Measurements from ENCODE around the gene AP5M1.
A peak's percentile ranks its signal among the peaks of the same experiment; 100 is the strongest.
"Not testable (repeated sequence)": the region's sequence is repeated elsewhere in the genome, so short reads cannot be mapped to it uniquely, and the experiment has no call there.

Gene AP5M1

DNA sequence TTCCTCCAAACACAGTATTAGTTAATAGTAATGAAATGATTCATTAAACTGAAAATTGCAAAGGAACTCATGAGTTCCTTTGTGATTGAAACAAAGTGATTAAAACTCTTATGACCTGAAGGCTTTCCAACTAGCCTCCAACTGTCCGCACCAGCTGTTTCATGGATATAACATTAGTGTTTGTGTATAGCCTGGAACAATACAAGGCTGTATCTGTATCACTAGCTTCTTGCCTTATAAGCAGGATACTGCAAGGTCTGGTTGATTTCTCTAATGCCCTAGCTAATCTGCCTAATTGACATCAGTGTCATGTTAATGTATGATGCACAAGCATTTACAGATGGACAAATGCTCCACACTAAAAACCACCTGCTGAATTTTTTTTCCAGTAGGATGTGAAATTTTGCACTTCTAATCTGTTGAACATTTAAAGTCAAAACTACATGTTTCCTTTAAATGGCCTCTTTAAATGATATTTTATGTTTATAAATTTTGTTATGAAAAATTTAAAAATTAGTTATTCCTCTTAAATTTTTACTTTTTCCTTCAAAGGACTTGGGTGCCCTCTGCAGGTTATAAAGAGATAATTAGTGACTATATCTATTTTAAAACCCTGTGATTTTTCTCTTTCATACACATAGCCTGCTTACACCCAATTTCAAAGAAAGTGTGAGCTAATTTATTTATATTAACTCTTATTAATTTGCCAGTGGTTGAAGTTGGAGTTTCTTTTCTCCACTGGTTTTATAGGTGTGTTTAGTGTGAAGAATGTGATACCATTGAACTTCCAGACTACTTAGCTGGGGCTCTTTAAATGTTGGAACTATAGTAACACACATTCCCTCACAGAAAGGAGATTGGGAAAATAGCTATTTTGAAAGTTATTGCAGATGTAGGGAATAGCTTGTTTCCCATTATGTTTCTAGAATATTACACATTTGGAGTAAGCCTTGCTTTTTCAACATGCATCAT is 25.4 kb downstream of the AP5M1 start:
- TF ChIP-seq TAF1 (IDR thresholded peaks at IDR 0.05; ENCODE audit: borderline replicate concordance, low read depth, low read length) (no peak), POLR2A (IDR thresholded peaks at IDR 0.05; ENCODE audit: low read depth, low read length) (no peak), POLR2AphosphoS5 (IDR thresholded peaks at IDR 0.05; ENCODE audit: low read depth, low read length) (no peak)
- DNase-seq (ENCODE audit: insufficient read length) (no peak), FAIRE-seq (no peak)

- no peak for TF ChIP-seq POLR2AphosphoS5 (IDR thresholded peaks at IDR 0.05; ENCODE audit: low read depth, low read length)
- TF ChIP-seq TAF1 (IDR thresholded peaks at IDR 0.05; ENCODE audit: borderline replicate concordance, low read depth, low read length): no peak
- no peak for TF ChIP-seq POLR2A (IDR thresholded peaks at IDR 0.05; ENCODE audit: low read depth, low read length)
- FAIRE-seq (no peak), DNase-seq (ENCODE audit: insufficient read length) (no peak)
Measured at GRCh38 chr14:57295239-57295638, 26.5 kb downstream of the AP5M1 start.

GRCh38 chr14:57297852-57298251 is 29.1 kb downstream of the AP5M1 start:
- FAIRE-seq: no peak
- no peak for TF ChIP-seq POLR2AphosphoS5 (IDR thresholded peaks at IDR 0.05; ENCODE audit: low read depth, low read length)
- TF ChIP-seq TAF1 (IDR thresholded peaks at IDR 0.05; ENCODE audit: borderline replicate concordance, low read depth, low read length): no peak
- TF ChIP-seq POLR2A (IDR thresholded peaks at IDR 0.05; ENCODE audit: low read depth, low read length): no peak
- DNase-seq (ENCODE audit: insufficient read length): no peak

DNA sequence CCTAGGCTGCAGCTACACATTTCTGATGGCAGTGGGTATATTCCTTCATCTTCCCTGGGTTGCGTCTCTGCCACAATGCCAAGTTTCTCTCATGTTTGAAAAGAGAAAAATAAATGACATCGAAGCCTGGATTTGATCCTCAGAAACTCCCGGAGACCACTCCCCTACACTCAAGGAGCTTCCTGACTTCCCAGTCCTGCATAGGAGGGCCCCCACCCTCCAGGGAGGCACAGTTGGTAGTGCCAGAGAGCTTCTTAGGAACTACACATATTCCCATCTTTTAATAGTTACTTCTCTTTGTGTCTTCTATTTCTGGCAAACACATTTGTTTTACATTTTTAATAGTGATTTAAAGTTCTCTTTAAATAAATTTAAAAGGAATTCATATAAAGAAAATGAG is 30.7 kb downstream of the AP5M1 start:
- TF ChIP-seq TAF1 (IDR thresholded peaks at IDR 0.05; ENCODE audit: borderline replicate concordance, low read depth, low read length) (no peak), POLR2A (IDR thresholded peaks at IDR 0.05; ENCODE audit: low read depth, low read length) (no peak), POLR2AphosphoS5 (IDR thresholded peaks at IDR 0.05; ENCODE audit: low read depth, low read length) (no peak)
- FAIRE-seq: no peak
- DNase-seq (ENCODE audit: insufficient read length): no peak

DNA sequence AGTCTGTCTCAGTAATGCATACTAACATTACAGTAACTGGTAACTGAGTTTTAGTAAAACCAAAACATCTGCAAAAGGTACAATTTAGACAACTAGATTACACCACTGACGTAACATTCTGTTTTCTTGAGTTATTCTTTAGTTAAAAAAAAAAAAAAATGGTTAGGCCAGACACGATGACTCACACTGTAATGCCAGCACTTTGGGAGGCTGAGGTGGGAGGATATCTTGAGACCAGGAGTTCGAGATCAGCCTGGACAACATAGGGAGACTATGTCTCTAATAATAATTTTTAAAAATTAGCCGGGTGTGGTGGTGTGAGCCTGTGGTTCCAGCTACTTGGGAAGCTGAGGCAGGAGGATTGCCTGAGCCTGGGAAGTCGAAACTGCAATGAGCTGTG is 34.1 kb downstream of the AP5M1 start:
- DNase-seq (ENCODE audit: insufficient read length) (no peak), FAIRE-seq (no peak)
- TF ChIP-seq POLR2AphosphoS5 (IDR thresholded peaks at IDR 0.05; ENCODE audit: low read depth, low read length) (no peak), TAF1 (IDR thresholded peaks at IDR 0.05; ENCODE audit: borderline replicate concordance, low read depth, low read length) (no peak), POLR2A (IDR thresholded peaks at IDR 0.05; ENCODE audit: low read depth, low read length) (no peak)

DNA sequence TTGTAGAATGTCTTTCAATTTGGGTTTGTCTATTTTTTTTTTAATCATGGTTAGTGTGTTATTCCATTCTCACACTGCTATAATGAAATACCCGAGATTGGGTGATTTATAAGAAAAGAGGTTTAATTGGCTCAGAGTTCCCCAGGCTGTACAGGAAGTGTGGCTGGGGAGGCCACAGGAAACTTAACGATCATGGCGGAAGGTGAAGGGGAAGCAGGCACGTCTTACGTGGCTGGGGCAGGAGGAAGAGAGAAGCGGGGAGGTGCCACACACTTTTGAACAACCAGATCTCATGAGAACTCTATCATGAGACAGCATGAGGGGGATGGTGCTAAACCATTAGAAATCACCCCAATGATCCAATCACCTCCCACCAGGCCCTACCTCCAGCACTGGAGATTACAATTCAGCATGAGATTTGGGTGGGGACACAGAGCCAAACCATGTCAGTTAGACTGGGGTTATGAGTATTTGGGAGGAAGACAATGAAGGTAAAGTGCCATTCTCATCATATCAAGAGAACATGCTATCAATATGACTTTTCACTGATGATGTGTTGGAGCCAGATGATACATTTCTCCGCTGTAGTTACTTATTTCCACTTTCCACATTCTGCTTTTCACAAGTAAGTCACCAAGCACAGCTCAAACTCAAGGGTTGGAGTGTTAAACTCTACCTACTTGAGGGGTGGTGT is 45.8 kb downstream of the AP5M1 start:
- DNase-seq (ENCODE audit: insufficient read length) (no peak), FAIRE-seq (no peak)
- TF ChIP-seq POLR2AphosphoS5 (IDR thresholded peaks at IDR 0.05; ENCODE audit: low read depth, low read length) (no peak), TAF1 (IDR thresholded peaks at IDR 0.05; ENCODE audit: borderline replicate concordance, low read depth, low read length) (no peak), POLR2A (IDR thresholded peaks at IDR 0.05; ENCODE audit: low read depth, low read length) (no peak)

DNA sequence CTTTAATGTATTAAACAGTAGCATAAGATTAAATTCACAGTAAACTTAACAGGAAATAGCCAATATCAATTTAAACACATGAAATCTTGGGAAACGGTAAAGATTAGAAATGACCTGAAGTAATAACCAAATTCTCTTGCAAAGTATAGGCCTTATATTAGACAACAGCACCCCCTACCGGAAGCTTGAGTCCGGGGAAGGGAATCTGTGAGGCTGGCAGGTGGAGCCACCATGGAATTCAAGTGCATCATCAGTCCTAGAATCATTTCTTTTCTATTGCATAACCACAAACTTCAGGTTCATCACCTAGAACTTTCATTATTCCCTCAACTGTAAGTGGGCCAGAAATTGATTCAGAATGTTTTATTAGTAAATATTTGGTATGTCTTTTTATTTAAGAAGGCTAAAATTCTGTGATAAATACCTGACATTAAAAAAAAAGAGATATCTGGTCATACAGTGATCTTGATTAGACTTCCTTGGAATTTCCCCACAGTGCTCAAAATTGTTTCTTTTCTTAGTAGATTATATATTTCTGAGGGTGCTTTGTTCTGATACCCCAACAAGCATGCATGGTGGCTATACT is 48.6 kb downstream of the AP5M1 start:
- peak; percentile 96 for FAIRE-seq
- TF ChIP-seq POLR2AphosphoS5 (IDR thresholded peaks at IDR 0.05; ENCODE audit: low read depth, low read length) (no peak), TAF1 (IDR thresholded peaks at IDR 0.05; ENCODE audit: borderline replicate concordance, low read depth, low read length) (no peak), POLR2A (IDR thresholded peaks at IDR 0.05; ENCODE audit: low read depth, low read length) (no peak)
- DNase-seq (ENCODE audit: insufficient read length): peak; percentile 12

DNA sequence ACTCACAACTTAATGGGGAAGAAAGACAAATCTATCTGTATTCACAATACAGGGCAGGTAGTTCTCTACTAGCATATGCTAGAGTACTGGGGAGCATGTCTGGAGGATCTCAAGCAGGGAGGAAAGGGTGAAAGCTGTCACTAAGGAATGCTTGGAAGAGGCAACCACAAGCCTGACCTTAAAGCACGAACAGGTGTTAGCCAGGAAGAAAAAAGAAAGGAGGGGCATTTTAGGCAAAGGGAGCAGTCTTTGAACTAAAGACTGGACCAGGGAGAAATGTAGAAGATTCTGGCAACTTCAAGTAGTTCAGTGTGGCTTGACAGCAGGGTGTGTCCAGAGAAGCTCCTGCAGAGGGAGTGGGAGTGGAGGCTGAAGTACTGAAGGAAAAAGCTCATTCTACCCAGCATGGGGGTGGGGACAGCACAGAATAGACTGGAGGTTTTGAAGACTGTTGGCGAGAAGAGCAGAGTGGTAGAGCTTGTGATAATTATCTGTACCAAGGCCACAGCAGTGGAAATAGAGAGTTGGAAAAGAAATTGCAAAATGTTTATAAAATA is 50.9 kb downstream of the AP5M1 start:
- TF ChIP-seq POLR2A (IDR thresholded peaks at IDR 0.05; ENCODE audit: low read depth, low read length) (no peak), TAF1 (IDR thresholded peaks at IDR 0.05; ENCODE audit: borderline replicate concordance, low read depth, low read length) (no peak), POLR2AphosphoS5 (IDR thresholded peaks at IDR 0.05; ENCODE audit: low read depth, low read length) (no peak)
- FAIRE-seq (no peak), DNase-seq (ENCODE audit: insufficient read length) (no peak)

- FAIRE-seq (no peak), DNase-seq (ENCODE audit: insufficient read length) (no peak)
- TF ChIP-seq POLR2A (IDR thresholded peaks at IDR 0.05; ENCODE audit: low read depth, low read length): no peak
- TF ChIP-seq TAF1 (IDR thresholded peaks at IDR 0.05; ENCODE audit: borderline replicate concordance, low read depth, low read length): no peak
- TF ChIP-seq POLR2AphosphoS5 (IDR thresholded peaks at IDR 0.05; ENCODE audit: low read depth, low read length): no peak
Measured at GRCh38 chr14:57323721-57324120, 55.0 kb downstream of the AP5M1 start.

- TF ChIP-seq TAF1 (IDR thresholded peaks at IDR 0.05; ENCODE audit: borderline replicate concordance, low read depth, low read length): no peak
- TF ChIP-seq POLR2A (IDR thresholded peaks at IDR 0.05; ENCODE audit: low read depth, low read length): no peak
- TF ChIP-seq POLR2AphosphoS5 (IDR thresholded peaks at IDR 0.05; ENCODE audit: low read depth, low read length): no peak
- DNase-seq (ENCODE audit: insufficient read length): peak; percentile 11
- FAIRE-seq: peak; percentile 64
Measured at GRCh38 chr14:57326253-57326652, 57.5 kb downstream of the AP5M1 start.

GRCh38 chr14:57329833-57330232 is 61.1 kb downstream of the AP5M1 start:
- DNase-seq (ENCODE audit: insufficient read length) (no peak), FAIRE-seq (no peak)
- TF ChIP-seq POLR2A (IDR thresholded peaks at IDR 0.05; ENCODE audit: low read depth, low read length) (no peak), TAF1 (IDR thresholded peaks at IDR 0.05; ENCODE audit: borderline replicate concordance, low read depth, low read length) (no peak), POLR2AphosphoS5 (IDR thresholded peaks at IDR 0.05; ENCODE audit: low read depth, low read length) (no peak)

DNA sequence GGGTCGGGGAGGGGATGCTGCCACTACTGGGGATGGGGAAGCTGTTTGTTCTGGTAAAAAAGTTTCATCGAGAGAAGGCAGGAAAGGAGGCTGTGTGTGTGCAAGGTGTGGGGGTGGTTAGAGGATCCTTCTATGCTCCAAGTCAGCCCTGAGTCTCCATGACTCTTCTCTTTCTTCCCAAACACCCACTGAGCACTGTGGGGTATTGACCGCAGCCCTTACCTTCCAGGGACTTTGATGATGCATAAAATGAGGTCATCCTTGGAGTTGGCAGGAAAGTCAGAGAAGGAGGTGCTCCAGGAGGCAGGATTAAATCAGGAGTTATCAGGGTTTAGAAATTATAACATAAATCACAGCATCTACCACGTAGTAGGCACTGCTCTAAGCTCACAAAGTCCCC is 63.7 kb downstream of the AP5M1 start:
- FAIRE-seq; DNase-seq (ENCODE audit: insufficient read length): not testable (repeated sequence)

GRCh38 chr14:57333726-57334125 is 65.0 kb downstream of the AP5M1 start:
- FAIRE-seq: not testable (repeated sequence)

DNA sequence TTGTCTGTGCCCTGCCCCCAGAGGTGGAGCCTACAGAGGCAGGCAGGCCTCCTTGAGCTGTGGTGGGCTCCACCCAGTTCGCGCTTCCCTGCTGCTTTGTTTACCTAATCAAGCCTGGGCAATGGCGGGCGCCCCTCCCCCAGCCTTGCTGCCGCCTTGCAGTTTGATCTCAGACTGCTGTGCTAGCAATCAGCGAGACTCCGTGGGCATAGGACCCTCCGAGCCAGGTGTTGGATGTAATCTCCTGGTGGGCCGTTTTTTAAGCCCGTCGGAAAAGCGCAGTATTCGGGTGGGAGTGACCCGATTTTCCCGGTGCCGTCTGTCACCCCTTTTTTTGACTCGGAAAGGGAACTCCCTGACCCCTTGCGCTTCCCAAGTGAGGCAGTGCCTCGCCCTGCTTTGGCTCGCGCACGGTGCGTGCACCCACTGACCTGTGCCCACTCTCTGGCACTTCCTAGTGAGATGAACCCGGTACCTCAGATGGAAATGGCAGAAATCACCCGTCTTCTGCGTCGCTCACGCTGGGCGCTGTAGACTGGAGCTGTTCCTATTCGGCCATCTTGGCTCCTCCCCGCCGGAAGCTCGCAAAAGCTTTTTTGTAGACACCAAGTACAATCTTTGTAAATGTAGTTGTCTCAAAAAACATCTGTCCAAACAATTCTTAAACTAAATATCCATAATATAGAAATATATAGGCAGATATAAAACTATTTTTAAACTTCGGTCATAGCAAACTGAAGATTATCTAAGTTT is 75.0 kb downstream of the AP5M1 start:
- DNase-seq (ENCODE audit: insufficient read length); FAIRE-seq: not testable (repeated sequence)

More at GRCh38 chr14:57333726-57334125, 65.0 kb downstream of the AP5M1 start:
- DNase-seq (ENCODE audit: insufficient read length): not testable (repeated sequence)

All from GM12892 (cell line).